Measurements from ENCODE around the gene ARL5C.

Gene ARL5C

GRCh38 chr17:39193346-39193745, 27.4 kb upstream of the ARL5C start:
- TF ChIP-seq ZFX (IDR thresholded peaks at IDR 0.05) = no peak
- TF ChIP-seq, protein P1, sequence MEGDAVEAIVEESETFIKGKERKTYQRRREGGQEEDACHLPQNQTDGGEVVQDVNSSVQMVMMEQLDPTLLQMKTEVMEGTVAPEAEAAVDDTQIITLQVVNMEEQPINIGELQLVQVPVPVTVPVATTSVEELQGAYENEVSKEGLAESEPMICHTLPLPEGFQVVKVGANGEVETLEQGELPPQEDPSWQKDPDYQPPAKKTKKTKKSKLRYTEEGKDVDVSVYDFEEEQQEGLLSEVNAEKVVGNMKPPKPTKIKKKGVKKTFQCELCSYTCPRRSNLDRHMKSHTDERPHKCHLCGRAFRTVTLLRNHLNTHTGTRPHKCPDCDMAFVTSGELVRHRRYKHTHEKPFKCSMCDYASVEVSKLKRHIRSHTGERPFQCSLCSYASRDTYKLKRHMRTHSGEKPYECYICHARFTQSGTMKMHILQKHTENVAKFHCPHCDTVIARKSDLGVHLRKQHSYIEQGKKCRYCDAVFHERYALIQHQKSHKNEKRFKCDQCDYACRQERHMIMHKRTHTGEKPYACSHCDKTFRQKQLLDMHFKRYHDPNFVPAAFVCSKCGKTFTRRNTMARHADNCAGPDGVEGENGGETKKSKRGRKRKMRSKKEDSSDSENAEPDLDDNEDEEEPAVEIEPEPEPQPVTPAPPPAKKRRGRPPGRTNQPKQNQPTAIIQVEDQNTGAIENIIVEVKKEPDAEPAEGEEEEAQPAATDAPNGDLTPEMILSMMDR (conservative IDR thresholded peaks at IDR 0.05) = no peak
- no peak overlapping the region for H3K27ac ChIP-seq

- TF ChIP-seq, protein P1 (conservative IDR thresholded peaks at IDR 0.05) = no peak
- TF ChIP-seq ZFX (IDR thresholded peaks at IDR 0.05) = no peak
- no peak overlapping the region for H3K27ac ChIP-seq
Observed at GRCh38 chr17:39192901-39193300, 26.9 kb upstream of the ARL5C start.

DNA sequence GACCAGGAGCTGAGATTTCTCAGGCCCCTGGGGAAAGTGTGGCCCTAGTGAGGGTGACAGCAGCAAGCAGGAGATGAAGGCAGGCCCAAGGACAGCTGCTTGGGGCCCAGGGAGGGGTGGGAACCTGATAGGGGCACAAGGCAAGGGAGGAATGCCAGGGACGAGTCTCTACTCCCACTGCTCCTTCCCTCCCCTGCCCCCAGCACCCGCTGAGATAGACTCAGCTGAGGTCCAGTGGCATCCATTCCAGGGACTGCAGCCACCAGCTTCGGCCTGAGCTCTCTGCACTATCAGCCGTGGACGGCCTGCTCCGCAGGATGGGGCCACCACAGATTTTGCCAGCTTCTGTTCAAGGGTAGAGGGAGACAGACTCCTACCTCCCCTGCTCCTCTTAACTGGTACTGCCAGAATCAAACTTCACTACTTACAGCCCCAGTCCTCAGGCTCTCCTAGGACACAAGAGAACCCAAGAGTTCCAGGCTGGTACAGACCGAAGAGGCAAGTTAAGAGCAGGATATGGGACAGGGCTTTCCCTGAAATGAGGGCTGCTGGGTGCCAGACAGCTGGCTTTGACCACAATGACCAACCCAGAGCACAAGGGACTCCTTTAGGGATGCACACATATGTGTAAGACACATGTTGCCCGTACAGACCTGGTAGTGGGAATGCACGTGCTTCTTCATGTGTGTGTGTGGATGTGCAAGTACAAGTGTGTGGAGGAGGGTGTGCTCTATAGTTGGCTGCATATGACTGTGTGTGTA, 26.0 kb upstream of the ARL5C start:
- TF ChIP-seq, protein P1 (conservative IDR thresholded peaks at IDR 0.05) = no peak
- TF ChIP-seq ZFX (IDR thresholded peaks at IDR 0.05) = no peak
- no peak overlapping the region for H3K27ac ChIP-seq

DNA sequence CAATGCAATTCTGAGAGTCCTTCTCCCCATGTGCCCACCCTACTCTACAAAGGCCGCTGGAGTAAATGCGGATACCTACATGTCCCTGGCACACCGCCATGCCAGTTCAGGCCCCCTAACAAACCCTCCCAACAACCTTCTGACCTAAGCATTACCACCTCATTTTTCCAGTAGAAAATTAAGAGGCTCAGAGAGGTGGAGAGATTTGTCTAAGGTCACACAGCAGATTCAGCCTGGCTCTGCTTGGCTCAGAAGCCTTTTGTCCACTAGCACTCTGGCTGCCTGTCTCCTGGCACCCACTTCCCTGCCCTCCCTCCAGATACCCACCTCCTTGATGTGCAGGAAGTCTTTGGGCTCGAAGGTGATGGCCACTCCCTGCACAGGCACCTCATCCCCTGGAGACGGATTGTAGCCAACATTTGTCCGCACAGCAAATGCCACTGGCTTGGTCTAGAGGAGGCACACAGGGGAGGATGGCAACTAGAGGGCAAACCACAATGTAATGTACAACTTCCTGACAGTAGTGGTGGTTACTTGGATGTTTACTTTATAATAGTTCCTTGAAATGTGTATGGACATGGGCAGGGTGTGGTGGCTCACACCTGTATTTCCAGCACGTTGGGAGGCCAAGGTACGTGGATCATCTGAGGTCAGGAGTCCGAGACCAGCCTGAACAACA, 21.3 kb upstream of the ARL5C start:
- no peak overlapping the region for H3K27ac ChIP-seq
- TF ChIP-seq ZFX (IDR thresholded peaks at IDR 0.05) = no peak
- TF ChIP-seq, protein P1 (conservative IDR thresholded peaks at IDR 0.05) = no peak

DNA sequence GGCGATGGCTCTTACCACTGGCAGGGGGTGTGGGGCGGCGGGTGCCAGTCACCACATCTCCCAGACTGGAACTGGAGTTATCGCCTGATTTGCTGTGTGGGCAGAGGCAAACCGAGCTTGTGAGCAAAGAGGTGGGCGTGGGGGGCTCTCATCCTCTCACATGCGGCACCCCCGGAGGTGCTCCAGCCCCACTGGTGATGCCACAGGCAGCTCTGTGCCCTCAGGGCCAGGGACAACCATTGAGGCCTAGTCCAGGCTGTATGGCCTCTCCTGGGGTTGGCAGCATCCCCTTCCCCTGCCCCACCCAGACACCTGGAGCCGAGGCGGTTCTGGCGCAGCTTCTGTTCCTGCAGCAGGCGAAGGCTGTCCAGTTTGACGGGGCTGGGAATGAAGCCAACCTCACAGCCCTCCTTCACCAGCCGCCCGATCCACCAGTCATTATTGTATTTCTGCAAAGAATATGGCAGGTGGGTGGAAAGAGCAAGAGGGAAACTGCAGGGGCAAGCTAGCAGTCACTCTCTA, 20.6 kb upstream of the ARL5C start:
- TF ChIP-seq, protein P1 (conservative IDR thresholded peaks at IDR 0.05) = no peak
- TF ChIP-seq ZFX (IDR thresholded peaks at IDR 0.05) = no peak
- H3K27ac ChIP-seq = no peak overlapping the region

DNA sequence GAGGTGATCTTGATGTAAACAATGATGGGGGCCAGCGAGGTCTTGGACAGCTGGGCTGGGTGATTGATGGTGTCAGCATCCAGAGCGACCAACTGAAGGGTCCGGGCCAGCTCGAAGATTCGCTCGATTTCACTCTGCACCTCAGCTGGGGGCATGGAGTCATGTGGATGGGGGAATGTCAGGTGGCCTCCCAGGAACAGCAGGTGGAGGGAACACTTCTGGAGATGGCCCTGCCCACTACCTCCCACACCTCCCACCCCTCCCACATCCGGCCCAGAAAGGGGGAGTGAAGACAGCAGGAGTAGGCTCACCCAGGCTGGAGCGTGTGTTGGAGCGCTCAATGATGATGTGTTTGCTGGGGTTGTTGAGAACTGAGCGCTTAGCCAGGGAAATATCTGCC, 17.8 kb upstream of the ARL5C start:
- TF ChIP-seq, protein P1 (conservative IDR thresholded peaks at IDR 0.05) = no peak
- no peak for TF ChIP-seq ZFX (IDR thresholded peaks at IDR 0.05)
- no peak overlapping the region for H3K27ac ChIP-seq

DNA sequence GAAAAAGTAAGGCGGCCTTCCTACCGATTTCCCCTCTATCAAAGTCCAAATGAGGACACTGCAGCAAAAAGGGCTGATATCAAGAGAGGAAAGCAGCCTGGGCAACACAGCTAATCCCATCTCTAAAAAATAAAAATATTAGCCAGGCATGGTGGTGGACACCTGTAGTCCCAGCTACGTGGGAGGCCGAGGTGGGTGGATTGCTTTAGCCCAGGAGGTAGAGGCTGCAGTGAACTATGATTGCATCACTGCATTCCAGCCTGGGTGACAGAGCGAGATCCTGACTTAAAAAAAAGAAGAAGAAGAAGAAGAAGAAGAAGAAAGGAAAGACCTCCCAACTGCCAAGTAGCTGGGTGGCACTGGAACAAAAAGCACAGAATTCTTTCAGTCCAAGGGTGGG, 17.1 kb upstream of the ARL5C start:
- TF ChIP-seq, protein P1 (conservative IDR thresholded peaks at IDR 0.05) = no peak
- H3K27ac ChIP-seq = no peak overlapping the region
